Heart left ventricle (tissue), 16 donors: ENCODE data around the gene ANKRD13B. TPM values are rescaled to one million over a fixed set of nuclear protein-coding genes. Genes with fewer than 3 reads are reported as not detected.

Experiments
- ATAC-seq, 4 donors: fragments of 200-7000 bp; cut with Tn5 transposase; one replicate each; pipeline ENCODE4 v1.9.1; 2020 to 2022; ENCODE audit warnings: moderate library complexity in 4 of 4, mild to moderate bottlenecking in 3 of 4, moderate number of reproducible peaks in 1 of 4
- DNase-seq, 5 donors: peaks; one replicate each; pipeline ENCODE4 v3.0.0-alpha.2; 2020
- H3K27ac ChIP-seq, 12 donors: fragments of 200-600 bp; sonication (generic) in 4 of 12; one replicate each; pipeline versions ENCODE4 v1.5.0 to v1.8.0; 2016 to 2022; ENCODE audit warnings: mild to moderate bottlenecking in 2 of 12
- H3K27me3 ChIP-seq, 9 donors: fragments of 200-600 bp; sonication (generic) in 2 of 9; one replicate each; pipeline versions ENCODE4 v1.5.1 to v1.8.0; 2016 to 2022; ENCODE audit warnings: mild to moderate bottlenecking in 3 of 9
- H3K36me3 ChIP-seq, 9 donors: fragments of 200-600 bp; sonication (generic) in 2 of 9; one replicate each; pipeline versions ENCODE4 v1.5.0 to v1.8.0; 2018 to 2022; ENCODE audit warnings: mild to moderate bottlenecking in 2 of 9
- H3K4me1 ChIP-seq, 12 donors: fragments of 200-600 bp; sonication (generic) in 4 of 12; one replicate each; pipeline versions ENCODE4 v1.5.0 to v1.8.0; 2016 to 2022; ENCODE audit warnings: mild to moderate bottlenecking in 3 of 12
- H3K4me3 ChIP-seq, 12 donors: fragments of 200-600 bp; sonication (generic) in 4 of 12; one replicate each; pipeline versions ENCODE4 v1.5.0 to v1.8.0; 2017 to 2022; ENCODE audit warnings: mild to moderate bottlenecking in 9 of 12, moderate library complexity in 4 of 12
- H3K9me3 ChIP-seq, 12 donors: fragments of 200-600 bp; sonication (generic) in 4 of 12; one replicate each; pipeline versions ENCODE4 v1.5.0 to v1.8.0; 2016 to 2022; ENCODE audit warnings: mild to moderate bottlenecking in 1 of 12
- POLR2A ChIP-seq, 2 donors: fragments of 450-650 bp; IDR thresholded peaks; one replicate each; pipeline ENCODE4 v1.6.1; 2017; ENCODE audit warnings: antibody characterized with exemption in 2 of 2, mild to moderate bottlenecking in 2 of 2, moderate library complexity in 2 of 2
- WGBS, 4 donors: extraction: QIAGEN DNeasy Blood & Tissue Kit in 2 of 4; methylation state at CpG; one replicate each; pipeline versions ENCODE4 v1.1.5 to v1.1.7; 2013 to 2018; 5-methylcytosine and 5-hydroxymethylcytosine counted together
- intact Hi-C, 10 donors: fragments of 100-400 bp; cut with DNase I; formaldehyde crosslinking; loops; one replicate each; pipeline versions ENCODE4 v1.11.1 to v1.14.2; 2022
- polyA plus RNA-seq, 2 donors: library from polyadenylated mRNA; stranded (reverse); fragments of 200-250 nt; gene quantifications; one replicate each; pipeline ENCODE4 v1.2.3, GENCODE V29; 2013
- total RNA-seq, 9 donors: library from RNA; depleted of rRNA in 2 of 9; stranded (reverse); fragments of >200 nt in 2 of 9; fragmentation: NEBNext Ultra II Directional in 3 of 9; extraction: Animal tissue kit (Norgen Biotek cat#: 25700) in 3 of 9; gene quantifications; one replicate each; pipeline versions ENCODE4 v1.1.0 to v1.2.4, GENCODE V29; 2016 to 2023
- TF ChIP-seq, protein P1 (sequence below), 12 donors: fragments of 200-600 bp; sonication (generic) in 4 of 12; IDR thresholded peaks; one replicate each; pipeline versions ENCODE4 v1.5.0 to v1.8.0; 2018 to 2022; ENCODE audit warnings: antibody characterized with exemption in 12 of 12, mild to moderate bottlenecking in 5 of 12
- donor health status: ischemic (EF 13 %, LVEDD 7.1; RV severe dilation, severe dysfunction).
- donor health status: healthy with polysubstance abuse.
- donor health status: DM: no; HTN: yes; CAD: no.
- donor health status: DM: no; HTN: no; CAD: no.
- donor health status: ischemic (EF 25% LVEDD 6.9; RV normal size, moderate dysfunction).
- donor health status: ischemic (EF 25% LVEDD 5.7; RV mildly dilated, moderate dysfunction).
- donor health status: healthy.
- donor health status: DM: yes; HTN: yes; CAD: no.
- donor health status: ischemic (EF 35%, LVEDD 5.7; RV mildly dilated, moderate dysfunction).
- donor health status: nonischemic (EF 11% LVEDD 7.7; RV severe dilation, severe dysfunction).
- donor health status: DM: yes; HTN: yes; CAD: no.
- donor health status: PGD.
- donor health status: ischemic (EF 29% LVEDD 5.4; RV normal size, mild dysfunction).
- donor health status: nonischemic (EF 23%, LVEDD 6.1; RV moderate dilation, normal function).

ANKRD13B gene
- total and polyA plus RNA-seq, 11 donors = 4.1 to 12.7 (median 6.1) TPM

DNA sequence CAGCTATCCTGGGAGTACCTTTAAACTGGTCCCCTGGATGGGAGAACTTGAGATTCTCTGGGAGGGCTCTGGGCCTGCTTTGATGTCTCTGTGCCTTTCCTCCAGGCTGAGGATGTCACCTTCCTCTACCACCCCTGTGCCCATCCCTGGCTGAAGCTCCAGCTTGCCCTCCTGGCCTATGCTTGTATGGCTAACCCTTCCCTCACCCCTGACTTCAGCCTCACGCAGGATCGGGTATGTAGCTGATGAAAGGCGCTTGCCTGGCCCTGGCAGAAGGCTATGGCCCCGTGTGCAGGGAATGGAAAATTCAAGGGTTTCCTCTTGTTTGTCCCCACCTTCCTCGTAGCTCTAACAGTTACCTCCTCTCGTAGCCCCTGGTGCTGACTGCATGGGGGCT is 21.4 kb upstream of the ANKRD13B start:
- TF ChIP-seq POLR2A (IDR thresholded peaks at IDR 0.05) = no peak
- TF ChIP-seq, protein P1, sequence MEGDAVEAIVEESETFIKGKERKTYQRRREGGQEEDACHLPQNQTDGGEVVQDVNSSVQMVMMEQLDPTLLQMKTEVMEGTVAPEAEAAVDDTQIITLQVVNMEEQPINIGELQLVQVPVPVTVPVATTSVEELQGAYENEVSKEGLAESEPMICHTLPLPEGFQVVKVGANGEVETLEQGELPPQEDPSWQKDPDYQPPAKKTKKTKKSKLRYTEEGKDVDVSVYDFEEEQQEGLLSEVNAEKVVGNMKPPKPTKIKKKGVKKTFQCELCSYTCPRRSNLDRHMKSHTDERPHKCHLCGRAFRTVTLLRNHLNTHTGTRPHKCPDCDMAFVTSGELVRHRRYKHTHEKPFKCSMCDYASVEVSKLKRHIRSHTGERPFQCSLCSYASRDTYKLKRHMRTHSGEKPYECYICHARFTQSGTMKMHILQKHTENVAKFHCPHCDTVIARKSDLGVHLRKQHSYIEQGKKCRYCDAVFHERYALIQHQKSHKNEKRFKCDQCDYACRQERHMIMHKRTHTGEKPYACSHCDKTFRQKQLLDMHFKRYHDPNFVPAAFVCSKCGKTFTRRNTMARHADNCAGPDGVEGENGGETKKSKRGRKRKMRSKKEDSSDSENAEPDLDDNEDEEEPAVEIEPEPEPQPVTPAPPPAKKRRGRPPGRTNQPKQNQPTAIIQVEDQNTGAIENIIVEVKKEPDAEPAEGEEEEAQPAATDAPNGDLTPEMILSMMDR (IDR thresholded peaks at IDR 0.05) = no peak
- WGBS, 4 donors = 83 to 88% (median 88%) methylated on average over 6 of the region's 6 CpGs
- no peak for ATAC-seq

DNA sequence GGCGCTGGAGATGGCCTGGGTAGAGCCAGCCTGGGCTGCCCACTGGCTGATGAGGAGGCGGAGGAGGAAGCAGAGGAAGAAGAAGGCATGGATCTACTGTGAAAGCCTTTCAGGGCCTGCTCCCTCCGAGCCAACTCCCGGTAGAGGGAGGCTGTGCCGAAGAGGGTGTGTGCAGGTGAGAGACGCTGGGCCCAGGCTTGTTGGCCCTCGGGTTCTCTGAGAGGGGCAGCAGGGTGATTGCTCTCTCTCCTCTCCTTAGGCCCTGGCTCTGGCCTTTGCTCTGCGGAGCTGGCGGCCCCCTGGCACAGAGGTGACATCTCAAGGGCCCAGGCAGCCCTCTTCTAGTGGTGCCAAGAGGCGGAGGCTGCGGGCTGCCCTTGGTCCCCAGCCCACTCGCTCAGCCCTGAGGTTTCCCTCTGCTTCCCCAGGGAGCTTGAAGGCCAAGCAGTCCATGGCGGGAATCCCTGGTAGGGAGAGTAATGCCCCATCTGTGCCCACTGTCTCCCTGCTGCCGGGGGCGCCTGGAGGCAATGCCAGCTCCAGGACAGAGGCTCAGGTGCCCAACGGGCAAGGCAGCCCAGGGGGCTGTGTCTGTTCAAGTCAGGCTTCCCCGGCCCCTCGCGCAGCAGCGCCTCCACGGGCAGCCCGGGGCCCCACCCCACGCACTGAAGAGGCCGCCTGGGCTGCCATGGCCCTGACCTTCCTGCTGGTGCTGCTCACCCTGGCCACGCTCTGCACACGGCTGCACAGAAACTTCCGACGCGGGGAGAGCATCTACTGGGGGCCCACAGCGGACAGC is 20.9 kb upstream of the ANKRD13B start:
- intact Hi-C loops = loop anchor here in 1 of 10 donors (10.0 kb wide), 1 partner anchor 523 kb away; no protein-coding TSS in a partner anchor
- Histone ChIP-seq H3K9me3 (no peaks in the 10 kb centered on the region), H3K4me3 (peak overlapping the region in 11 of 12 donors; percentile 5 to 49 (median 45)), H3K4me1 (peaks cover 5 to 54% (median 31%) of the 10 kb centered on the region in 12 donors), H3K27me3 (no peaks in the 10 kb centered on the region), H3K36me3 (peaks cover 0 to 40% (median 36%) of the 10 kb centered on the region in 9 donors), H3K27ac (peak overlapping the region; percentile 17 to 70 (median 58))
- ATAC-seq (peak in 3 of 4 donors; percentile 9 to 37 (median 22)), DNase-seq (peak in 2 of 5 donors; percentile 21 to 52)
- WGBS, 4 donors = 34 to 51% (median 41%) methylated on average over 18 to 30 of the region's 30 CpGs
- TF ChIP-seq, protein P1 (IDR thresholded peaks at IDR 0.05) = no peak
- no peak for TF ChIP-seq POLR2A (IDR thresholded peaks at IDR 0.05)

More for the DNA sequence above, 21.4 kb upstream of the ANKRD13B start:
- H3K27ac ChIP-seq = peak overlapping the region in 5 of 12 donors; percentile 17 to 69 (median 60)
- H3K27me3 ChIP-seq = no peaks in the 10 kb centered on the region
- H3K4me3 ChIP-seq = no peak overlapping the region
- peaks cover 0 to 34% (median 30%) of the 10 kb centered on the region in 9 donors for H3K36me3 ChIP-seq
- intact Hi-C loops = loop anchor here in 1 of 10 donors (10.0 kb wide), 1 partner anchor 523 kb away; no protein-coding TSS in a partner anchor
- DNase-seq = peak in 2 of 5 donors; percentile 6 to 21
- H3K4me1 ChIP-seq = peaks cover 5 to 60% (median 32%) of the 10 kb centered on the region in 12 donors
- no peaks in the 10 kb centered on the region for H3K9me3 ChIP-seq

DNA sequence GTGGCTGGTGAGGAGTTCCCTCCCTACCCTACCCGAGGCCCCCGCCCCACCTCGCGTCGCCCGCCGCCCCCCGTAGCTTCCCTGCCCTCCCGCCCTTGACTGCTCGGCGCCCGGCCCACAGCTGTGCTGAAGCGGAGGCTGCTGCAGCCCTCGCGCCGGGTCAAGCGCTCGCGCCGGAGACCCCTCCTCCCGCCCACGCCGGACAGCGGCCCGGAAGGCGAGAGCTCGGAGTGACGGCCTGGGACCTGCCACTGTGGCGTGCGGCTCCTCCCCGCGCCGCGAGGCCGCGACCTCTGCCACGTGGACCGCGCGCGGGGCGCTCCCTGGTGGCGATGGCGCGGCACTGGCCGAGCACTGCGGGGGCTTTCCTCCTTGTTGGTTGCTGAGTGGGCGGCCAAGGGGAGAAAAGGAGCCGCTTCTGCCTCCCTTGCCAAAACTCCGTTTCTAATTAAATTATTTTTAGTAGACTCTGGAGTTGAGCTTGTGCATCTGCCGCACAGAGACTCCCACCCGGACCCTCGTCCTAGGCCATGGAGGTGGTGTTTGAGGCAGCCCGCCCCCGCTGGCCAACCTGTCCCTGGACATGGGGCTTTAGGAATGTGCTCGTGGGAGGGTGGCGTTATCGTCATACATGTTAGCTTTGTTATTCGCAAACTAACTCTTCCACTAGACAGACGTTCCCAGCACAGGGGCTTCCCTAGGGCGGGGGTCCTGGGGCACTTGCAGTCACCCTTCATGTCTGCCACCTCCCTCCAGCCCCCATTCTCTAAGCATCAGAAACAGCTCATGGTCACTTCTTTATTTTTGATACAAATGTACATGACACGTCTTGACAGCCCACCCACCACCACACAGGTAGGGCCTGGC is 20.0 kb upstream of the ANKRD13B start:
- TF ChIP-seq POLR2A (IDR thresholded peaks at IDR 0.05) = peak in 1 of 2 donors; percentile 21
- TF ChIP-seq, protein P1 (IDR thresholded peaks at IDR 0.05) = peak; percentile 51 to 94 (median 82)
- peaks cover 0 to 48% (median 45%) of the 10 kb centered on the region in 9 donors for H3K36me3 ChIP-seq
- H3K4me3 ChIP-seq = peak overlapping the region in 11 of 12 donors; percentile 5 to 49 (median 45)
- no peaks in the 10 kb centered on the region for H3K9me3 ChIP-seq
- 19 to 46% (median 21%) methylated on average over 19 to 62 of the region's 62 CpGs for WGBS, 4 donors
- no peaks in the 10 kb centered on the region for H3K27me3 ChIP-seq
- DNase-seq (peak; percentile 79 to 89 (median 80)), ATAC-seq (peak in 3 of 4 donors; percentile 37 to 62 (median 61))
- intact Hi-C loops = loop anchor here in 1 of 10 donors (10.0 kb wide), 1 partner anchor 522 kb away; no protein-coding TSS in a partner anchor
- H3K27ac ChIP-seq = peak overlapping the region in 11 of 12 donors; percentile 17 to 70 (median 60)
- peaks cover 5 to 46% (median 31%) of the 10 kb centered on the region in 12 donors for H3K4me1 ChIP-seq
